BE2C (cell line): ENCODE measurements around the gene FAM227A.

Experiments
- DNase-seq: peaks from one replicate; pipeline ENCODE4 v3.0.0-alpha.2; 2020
- H3K27me3 ChIP-seq: fragments of 250-450 bp; sonication (Bioruptor Pico); 2 replicates; pipeline ENCODE4 v1.5.1; 2020; ENCODE audit warnings: mild to moderate bottlenecking
- H3K36me3 ChIP-seq: fragments of 250-450 bp; sonication (Bioruptor Pico); 2 replicates; pipeline ENCODE4 v1.5.1; 2020; ENCODE audit warnings: mild to moderate bottlenecking
- H3K4me1 ChIP-seq: fragments of 250-450 bp; sonication (Bioruptor Pico); 2 replicates; pipeline ENCODE4 v1.5.1; 2020
- H3K4me3 ChIP-seq: 2 replicates; pipeline ENCODE4 v1.5.1; 2011; ENCODE audit warnings: low read depth, low read length
- H3K9me3 ChIP-seq: fragments of 250-450 bp; sonication (Bioruptor Pico); 2 replicates; pipeline ENCODE4 v1.5.1; 2020
- CTCF ChIP-seq: IDR thresholded peaks from 2 replicates; pipeline ENCODE4 v1.5.1; 2012; ENCODE audit warnings: mild to moderate bottlenecking, low read depth, low read length

FAM227A gene

GRCh38 chr22:38632528-38632927, 23.7 kb downstream of the FAM227A start:
- Histone ChIP-seq H3K4me1 (no peaks in the 10 kb centered on the region), H3K9me3 (no peaks in the 10 kb centered on the region)

GRCh38 chr22:38631724-38632123, 24.5 kb downstream of the FAM227A start:
- Histone ChIP-seq H3K4me3 (no peak overlapping the region), H3K4me1 (no peaks in the 10 kb centered on the region), H3K36me3 (no peaks in the 10 kb centered on the region; the same call in 1 of the 2 replicates), H3K27me3 (no peaks in the 10 kb centered on the region), H3K9me3 (no peaks in the 10 kb centered on the region)
- DNase-seq = no peak
- no peak for TF ChIP-seq CTCF

More at GRCh38 chr22:38632528-38632927, 23.7 kb downstream of the FAM227A start:
- no peaks in the 10 kb centered on the region; the same call in 1 of the 2 replicates for H3K36me3 ChIP-seq
- no peak overlapping the region for H3K4me3 ChIP-seq
- no peaks in the 10 kb centered on the region for H3K27me3 ChIP-seq
- TF ChIP-seq CTCF = no peak
- no peak for DNase-seq

GRCh38 chr22:38629108-38629507, 27.1 kb downstream of the FAM227A start:
- Histone ChIP-seq H3K4me1 (no peaks in the 10 kb centered on the region), H3K27me3 (no peaks in the 10 kb centered on the region), H3K4me3 (no peak overlapping the region), H3K9me3 (no peaks in the 10 kb centered on the region), H3K36me3 (no peaks in the 10 kb centered on the region; the same call in 1 of the 2 replicates)
- TF ChIP-seq CTCF = no peak
- no peak for DNase-seq

GRCh38 chr22:38628444-38628843, 27.7 kb downstream of the FAM227A start:
- Histone ChIP-seq H3K9me3 (no peaks in the 10 kb centered on the region), H3K27me3 (no peaks in the 10 kb centered on the region), H3K4me1 (no peaks in the 10 kb centered on the region), H3K36me3 (no peaks in the 10 kb centered on the region; the same call in 1 of the 2 replicates), H3K4me3 (no peak overlapping the region)
- TF ChIP-seq CTCF = no peak
- no peak for DNase-seq

- Histone ChIP-seq H3K4me1 (no peaks in the 10 kb centered on the region), H3K4me3 (no peak overlapping the region), H3K36me3 (no peaks in the 10 kb centered on the region), H3K9me3 (no peaks in the 10 kb centered on the region), H3K27me3 (no peaks in the 10 kb centered on the region)
- TF ChIP-seq CTCF = no peak
- DNase-seq = no peak
Observed at GRCh38 chr22:38623351-38623750, 32.8 kb downstream of the FAM227A start.

GRCh38 chr22:38618682-38619081, 37.5 kb downstream of the FAM227A start:
- no peak for TF ChIP-seq CTCF
- H3K27me3 ChIP-seq = no peaks in the 10 kb centered on the region
- no peaks in the 10 kb centered on the region; the same call in 1 of the 2 replicates for H3K36me3 ChIP-seq
- no peak for DNase-seq
- no peaks in the 10 kb centered on the region for H3K9me3 ChIP-seq
- H3K4me1 ChIP-seq = no peaks in the 10 kb centered on the region
- no peak overlapping the region for H3K4me3 ChIP-seq
